BE2C (cell line): ENCODE results near the gene SECTM1.

Experiments used
- DNase-seq: peaks from one replicate; pipeline ENCODE4 v3.0.0-alpha.2; 2020
- H3K27me3 ChIP-seq: fragments of 250-450 bp; sonication (Bioruptor Pico); 2 replicates; pipeline ENCODE4 v1.5.1; 2020; ENCODE audit warnings: mild to moderate bottlenecking
- H3K36me3 ChIP-seq: fragments of 250-450 bp; sonication (Bioruptor Pico); 2 replicates; pipeline ENCODE4 v1.5.1; 2020; ENCODE audit warnings: mild to moderate bottlenecking
- H3K4me1 ChIP-seq: fragments of 250-450 bp; sonication (Bioruptor Pico); 2 replicates; pipeline ENCODE4 v1.5.1; 2020
- H3K4me3 ChIP-seq: 2 replicates; pipeline ENCODE4 v1.5.1; 2011; ENCODE audit warnings: low read depth, low read length
- H3K9me3 ChIP-seq: fragments of 250-450 bp; sonication (Bioruptor Pico); 2 replicates; pipeline ENCODE4 v1.5.1; 2020
- TF ChIP-seq, protein P1 (sequence below): IDR thresholded peaks from 2 replicates; pipeline ENCODE4 v1.5.1; 2012; ENCODE audit warnings: mild to moderate bottlenecking, low read depth, low read length

The SECTM1 gene

DNA sequence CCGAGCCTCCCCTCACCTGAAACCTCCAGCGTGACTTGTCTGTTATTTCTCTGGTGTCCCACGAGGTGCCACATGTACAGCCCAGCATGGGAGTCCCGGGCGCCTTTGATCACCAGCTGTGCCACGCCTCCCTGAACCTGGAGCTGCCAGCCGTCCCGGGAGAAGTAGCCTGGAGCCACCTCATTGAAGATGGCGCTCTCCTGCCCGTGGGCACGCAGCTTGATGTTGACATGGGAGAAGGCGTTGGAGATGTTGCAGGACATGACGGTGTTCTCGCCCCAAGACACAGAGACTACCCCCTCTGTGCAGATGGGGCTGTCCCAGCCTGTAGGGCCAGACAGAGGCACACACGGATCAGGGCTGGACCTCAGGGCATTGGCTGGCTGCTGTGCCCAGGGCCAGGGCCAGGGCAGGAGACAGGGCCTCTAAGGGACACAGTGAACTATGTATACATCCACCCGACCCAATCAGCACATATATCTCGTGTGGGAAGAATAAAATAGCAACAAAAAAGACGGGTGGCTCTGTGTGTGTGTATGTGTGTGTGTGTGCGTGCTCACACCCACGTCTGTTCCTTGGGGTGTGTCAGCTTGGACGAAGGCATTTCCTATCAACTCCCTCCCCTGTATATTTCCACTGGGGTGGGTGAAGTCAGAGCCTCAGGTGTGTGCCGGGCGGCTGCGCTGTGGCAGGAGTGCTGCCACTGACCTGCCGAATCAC lies 8.8 kb downstream of the SECTM1 start:
- TF ChIP-seq, protein P1, sequence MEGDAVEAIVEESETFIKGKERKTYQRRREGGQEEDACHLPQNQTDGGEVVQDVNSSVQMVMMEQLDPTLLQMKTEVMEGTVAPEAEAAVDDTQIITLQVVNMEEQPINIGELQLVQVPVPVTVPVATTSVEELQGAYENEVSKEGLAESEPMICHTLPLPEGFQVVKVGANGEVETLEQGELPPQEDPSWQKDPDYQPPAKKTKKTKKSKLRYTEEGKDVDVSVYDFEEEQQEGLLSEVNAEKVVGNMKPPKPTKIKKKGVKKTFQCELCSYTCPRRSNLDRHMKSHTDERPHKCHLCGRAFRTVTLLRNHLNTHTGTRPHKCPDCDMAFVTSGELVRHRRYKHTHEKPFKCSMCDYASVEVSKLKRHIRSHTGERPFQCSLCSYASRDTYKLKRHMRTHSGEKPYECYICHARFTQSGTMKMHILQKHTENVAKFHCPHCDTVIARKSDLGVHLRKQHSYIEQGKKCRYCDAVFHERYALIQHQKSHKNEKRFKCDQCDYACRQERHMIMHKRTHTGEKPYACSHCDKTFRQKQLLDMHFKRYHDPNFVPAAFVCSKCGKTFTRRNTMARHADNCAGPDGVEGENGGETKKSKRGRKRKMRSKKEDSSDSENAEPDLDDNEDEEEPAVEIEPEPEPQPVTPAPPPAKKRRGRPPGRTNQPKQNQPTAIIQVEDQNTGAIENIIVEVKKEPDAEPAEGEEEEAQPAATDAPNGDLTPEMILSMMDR, result no peak
- Histone ChIP-seq H3K9me3 (no peaks in the 10 kb centered on the region), H3K36me3 (no peaks in the 10 kb centered on the region), H3K4me1 (peaks cover 20% of the 10 kb centered on the region), H3K4me3 (no peak overlapping the region), H3K27me3 (no peaks in the 10 kb centered on the region)
- peak; percentile 19 for DNase-seq

DNA sequence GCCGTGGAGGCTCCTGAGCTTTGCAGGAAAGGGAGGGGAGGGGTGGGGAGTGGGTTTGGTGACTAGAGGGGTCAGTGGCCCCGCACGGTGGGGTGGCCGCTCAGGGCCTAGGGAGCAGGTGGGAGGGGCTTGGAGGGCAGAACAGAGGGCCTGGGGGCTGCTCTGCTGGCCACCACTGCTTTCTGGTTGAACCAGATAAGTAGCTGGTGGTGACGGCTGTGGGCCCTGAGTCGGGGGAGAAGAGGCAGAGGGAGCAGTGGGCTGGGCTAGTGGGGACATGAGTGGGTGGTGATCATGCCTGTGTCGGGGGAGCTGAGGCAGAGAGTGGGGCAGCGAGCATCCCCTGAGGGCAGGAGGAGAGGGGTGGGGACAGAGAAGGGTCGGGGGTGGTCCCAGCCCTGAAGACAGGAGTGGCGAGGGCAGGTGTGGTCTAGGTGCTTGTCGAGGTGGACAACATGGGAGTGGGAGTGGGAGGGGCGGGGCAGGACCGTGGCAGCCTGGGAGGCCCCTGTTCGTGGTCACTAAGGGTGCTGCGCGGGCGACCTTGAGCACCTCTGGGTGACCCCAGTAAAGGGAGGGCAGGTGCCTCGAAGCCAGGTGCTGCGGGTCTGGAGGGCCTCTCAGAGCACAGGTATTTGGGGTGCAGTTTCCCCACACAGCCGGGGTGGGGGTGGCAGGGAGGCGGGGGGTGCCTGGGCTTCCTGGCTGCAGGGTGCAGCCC lies 9.9 kb downstream of the SECTM1 start:
- TF ChIP-seq, protein P1, result no peak
- no peak overlapping the region for H3K4me3 ChIP-seq
- no peaks in the 10 kb centered on the region for H3K27me3 ChIP-seq
- H3K36me3 ChIP-seq, result no peaks in the 10 kb centered on the region
- no peaks in the 10 kb centered on the region for H3K9me3 ChIP-seq
- peaks cover 10% of the 10 kb centered on the region for H3K4me1 ChIP-seq
- DNase-seq, result peak; percentile 13

DNA sequence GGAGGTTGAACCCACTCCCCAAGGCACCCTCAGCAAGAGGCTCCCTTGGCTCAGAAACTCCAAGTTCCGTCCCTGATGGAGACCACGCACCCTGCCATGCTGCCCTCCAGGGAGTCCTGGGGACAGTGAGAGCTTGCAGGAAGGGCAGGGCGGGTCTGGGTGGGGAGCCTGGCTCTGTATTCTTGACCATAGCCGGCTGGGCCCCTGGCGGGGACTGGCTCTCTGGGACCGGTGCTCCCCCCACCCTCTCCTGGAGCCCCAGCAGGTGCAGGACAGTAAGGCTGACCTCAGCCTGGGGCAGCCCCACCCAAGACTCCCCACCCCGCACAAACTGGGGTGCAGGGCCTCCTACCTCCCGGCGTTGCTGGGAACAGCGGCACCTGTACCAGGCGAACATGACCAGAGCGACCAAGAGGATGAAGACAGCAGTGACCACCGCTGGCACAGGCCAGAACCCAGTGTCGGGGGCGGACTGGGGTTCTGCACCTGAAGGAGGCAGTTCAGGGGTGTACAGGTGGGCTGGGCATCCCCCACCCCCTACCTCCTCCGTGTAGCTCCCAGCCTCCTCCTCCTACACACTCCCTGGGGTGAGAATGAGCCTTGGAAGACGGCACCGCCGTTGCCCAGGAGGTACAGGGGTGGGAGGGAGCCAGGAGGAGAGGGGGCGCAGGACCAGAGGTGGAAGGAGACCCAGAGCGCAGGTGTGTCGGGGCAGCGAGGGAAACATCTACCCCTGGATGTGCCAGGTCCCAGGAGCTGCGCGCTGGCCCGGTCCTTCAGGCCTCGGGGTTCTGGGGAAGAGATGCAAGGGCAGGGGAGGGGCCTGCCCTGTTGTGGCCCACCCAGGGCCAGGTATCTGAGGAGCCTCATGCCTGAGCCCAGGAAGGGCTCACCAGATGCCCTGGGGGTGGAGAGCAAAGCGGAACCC lies 10.8 kb downstream of the SECTM1 start:
- DNase-seq, result peak; percentile 17
- H3K4me3 ChIP-seq, result no peak overlapping the region
- peaks cover 2% of the 10 kb centered on the region; the same call in 1 of the 2 replicates for H3K4me1 ChIP-seq
- TF ChIP-seq, protein P1, result no peak
- H3K27me3 ChIP-seq, result no peaks in the 10 kb centered on the region
- H3K9me3 ChIP-seq, result no peaks in the 10 kb centered on the region
- H3K36me3 ChIP-seq, result no peaks in the 10 kb centered on the region

DNA sequence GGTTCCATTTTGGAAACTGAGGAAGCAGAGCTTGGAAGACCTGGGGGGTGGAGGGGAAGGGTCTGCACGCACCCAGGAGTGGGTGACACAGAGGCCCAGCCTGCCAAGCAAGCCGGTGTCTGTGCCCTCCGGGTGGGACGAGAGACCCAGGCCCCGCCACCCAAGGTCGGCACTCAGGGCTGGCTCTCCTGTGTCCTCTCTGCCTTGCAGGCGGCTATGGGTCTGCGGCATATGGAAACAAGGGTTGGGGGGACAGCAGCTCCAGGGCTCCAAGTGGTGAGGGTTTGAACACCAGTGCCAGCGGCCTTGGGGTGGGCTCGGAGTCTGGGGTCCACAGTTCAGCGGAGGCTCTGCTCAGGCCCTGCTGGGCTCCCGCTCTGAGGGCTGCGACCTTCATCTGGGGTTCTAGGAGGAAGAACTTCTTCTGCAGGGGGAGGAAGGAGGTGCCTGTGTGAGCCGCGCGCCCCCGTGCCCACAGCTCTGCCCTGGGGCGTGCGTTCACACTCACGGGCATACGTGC lies 11.6 kb downstream of the SECTM1 start:
- H3K4me1 ChIP-seq, result peaks cover 2% of the 10 kb centered on the region; the same call in 1 of the 2 replicates

More for the DNA sequence above, 11.6 kb downstream of the SECTM1 start:
- H3K36me3 ChIP-seq, result no peaks in the 10 kb centered on the region
- TF ChIP-seq, protein P1, result no peak
- no peak overlapping the region for H3K4me3 ChIP-seq
- no peaks in the 10 kb centered on the region for H3K27me3 ChIP-seq
- no peaks in the 10 kb centered on the region for H3K9me3 ChIP-seq
- DNase-seq, result peak; percentile 13
